Esophagus squamous epithelium (tissue), 5 donors: ENCODE measurements around the gene SEC24D. TPM values are rescaled to one million over a fixed set of nuclear protein-coding genes. Genes with fewer than 3 reads are reported as not detected.

ENCODE experiments used
- DNase-seq: peaks from one replicate; lab custom pipeline; 2025; lab: John Stamatoyannopoulos, UW
- H3K27ac ChIP-seq, 4 donors: fragments of 200-600 bp; sonication (generic); one replicate each; pipeline ENCODE4 v1.5.1; 2016 to 2019; ENCODE audit warnings: mild to moderate bottlenecking in 1 of 4
- H3K27me3 ChIP-seq, 4 donors: fragments of 200-600 bp; sonication (generic); 1 replicate in 3 of 4; 2 replicates in 1 of 4; pipeline versions ENCODE4 v1.5.1 to v1.6.0; 2017 to 2021; ENCODE audit warnings: antibody characterized with exemption in 1 of 4
- H3K36me3 ChIP-seq, 3 donors: fragments of 200-600 bp; sonication (generic); one replicate each; pipeline ENCODE4 v1.5.1; 2016 to 2019
- H3K4me1 ChIP-seq, 3 donors: fragments of 200-600 bp; sonication (generic); one replicate each; pipeline ENCODE4 v1.5.1; 2017 to 2019
- H3K4me3 ChIP-seq, 4 donors: fragments of 200-600 bp; sonication (generic); 1 replicate in 3 of 4; 2 replicates in 1 of 4; pipeline ENCODE4 v1.5.1; 2016 to 2019; ENCODE audit warnings: mild to moderate bottlenecking in 2 of 4, moderate library complexity in 1 of 4
- H3K9me3 ChIP-seq, 3 donors: fragments of 200-600 bp; sonication (generic); one replicate each; pipeline ENCODE4 v1.5.1; 2016 to 2019
- CTCF ChIP-seq, 6 experiments: fragments of 450-650 bp in 4 of 6; fragments of 200-600 bp in 2 of 6; sonication (generic) in 2 of 6; IDR thresholded peaks; one replicate each; pipeline ENCODE4 v1.5.1; 2016 to 2019; ENCODE audit warnings: antibody characterized with exemption in 6 of 6, mild to moderate bottlenecking in 4 of 6, moderate library complexity in 4 of 6
- POLR2A ChIP-seq, 4 donors: fragments of 450-650 bp; IDR thresholded peaks; one replicate each; pipeline ENCODE4 v1.6.1; 2017; ENCODE audit warnings: antibody characterized with exemption in 4 of 4, mild to moderate bottlenecking in 4 of 4, moderate library complexity in 3 of 4
- WGBS, 2 donors: methylation state at CpG; one replicate each; pipeline ENCODE4 v1.1.5; 2018; 5-methylcytosine and 5-hydroxymethylcytosine counted together
- intact Hi-C: fragments of 100-400 bp; cut with DNase I; formaldehyde crosslinking; loops from one replicate; pipeline ENCODE4 v1.15.0; 2022
- total RNA-seq, 4 donors: library from RNA; depleted of rRNA; stranded (reverse); fragments of >200 nt; gene quantifications; one replicate each; pipeline ENCODE4 v1.1.0, GENCODE V29; 2016
- donor health status: DM: yes; HTN: yes; CAD: no.

SEC24D gene
- total RNA-seq, 4 donors from 2014 or later: 18.5 to 33.6 (median 21.6) TPM

- no peak for DNase-seq
- 63 to 65% methylated on average over 3 of the region's 3 CpGs for WGBS, 2 donors
- TF ChIP-seq POLR2A (IDR thresholded peaks at IDR 0.05) (no peak), CTCF (IDR thresholded peaks at IDR 0.05) (no peak)
- Histone ChIP-seq H3K36me3 (peaks cover 0 to 41% (median 0%) of the 10 kb centered on the region in 3 donors), H3K4me1 (no peaks in the 10 kb centered on the region), H3K9me3 (no peaks in the 10 kb centered on the region), H3K4me3 (no peak overlapping the region), H3K27ac (no peak overlapping the region), H3K27me3 (no peaks in the 10 kb centered on the region)
- intact Hi-C loops: no loop called here
Measured at GRCh38 chr4:118716304-118716703, 119.6 kb downstream of the SEC24D start.

- Histone ChIP-seq H3K9me3 (no peaks in the 10 kb centered on the region), H3K27me3 (no peaks in the 10 kb centered on the region), H3K4me3 (no peak overlapping the region), H3K27ac (no peak overlapping the region), H3K36me3 (peaks cover 0 to 52% (median 12%) of the 10 kb centered on the region in 3 donors), H3K4me1 (no peaks in the 10 kb centered on the region)
- no peak for TF ChIP-seq POLR2A (IDR thresholded peaks at IDR 0.05)
- no peak for TF ChIP-seq CTCF (IDR thresholded peaks at IDR 0.05)
- intact Hi-C loops: no loop called here
- WGBS, 2 donors: 86 to 89% methylated on average over 4 of the region's 4 CpGs
- DNase-seq: no peak
Measured at GRCh38 chr4:118714682-118715081, 121.2 kb downstream of the SEC24D start.

GRCh38 chr4:118712872-118713271 is 123.1 kb downstream of the SEC24D start:
- no peak overlapping the region for H3K4me3 ChIP-seq
- H3K27me3 ChIP-seq: no peaks in the 10 kb centered on the region
- H3K27ac ChIP-seq: no peak overlapping the region
- no peaks in the 10 kb centered on the region for H3K9me3 ChIP-seq
- H3K4me1 ChIP-seq: no peaks in the 10 kb centered on the region
- DNase-seq: no peak
- peaks cover 0 to 70% (median 12%) of the 10 kb centered on the region in 3 donors for H3K36me3 ChIP-seq
- TF ChIP-seq CTCF (IDR thresholded peaks at IDR 0.05) (no peak), POLR2A (IDR thresholded peaks at IDR 0.05) (no peak)
- 50 to 84% methylated on average over 1 of the region's 1 CpG for WGBS, 2 donors
- intact Hi-C loops: no loop called here

GRCh38 chr4:118711052-118711451 is 124.9 kb downstream of the SEC24D start:
- Histone ChIP-seq H3K27ac (no peak overlapping the region), H3K36me3 (peaks cover 0 to 88% (median 16%) of the 10 kb centered on the region in 3 donors), H3K27me3 (no peaks in the 10 kb centered on the region), H3K9me3 (no peaks in the 10 kb centered on the region), H3K4me1 (no peaks in the 10 kb centered on the region), H3K4me3 (no peak overlapping the region)
- intact Hi-C loops: no loop called here
- TF ChIP-seq POLR2A (IDR thresholded peaks at IDR 0.05) (no peak), CTCF (IDR thresholded peaks at IDR 0.05) (no peak)
- WGBS, 2 donors: 85 to 90% methylated on average over 2 of the region's 2 CpGs
- no peak for DNase-seq

- TF ChIP-seq CTCF (IDR thresholded peaks at IDR 0.05): no peak
- no peak for TF ChIP-seq POLR2A (IDR thresholded peaks at IDR 0.05)
- WGBS, 2 donors: 39 to 55% methylated on average over 2 of the region's 2 CpGs
- Histone ChIP-seq H3K9me3 (no peaks in the 10 kb centered on the region), H3K4me3 (no peak overlapping the region), H3K4me1 (no peaks in the 10 kb centered on the region), H3K27me3 (no peaks in the 10 kb centered on the region), H3K27ac (no peak overlapping the region), H3K36me3 (peaks cover 0 to 100% (median 21%) of the 10 kb centered on the region in 3 donors)
- no peak for DNase-seq
- intact Hi-C loops: no loop called here
Measured at GRCh38 chr4:118703118-118703517, 132.8 kb downstream of the SEC24D start.
